ENCODE measurements around the gene RLIM. TPM values are rescaled to one million over a fixed set of nuclear protein-coding genes. Genes with fewer than 3 reads are reported as not detected.

Gene RLIM
- total and polyA plus RNA-seq, 2 donors (not counting 1 experiment from before 2014, with no cell fraction given) = 4.6 to 40.8 TPM

DNA sequence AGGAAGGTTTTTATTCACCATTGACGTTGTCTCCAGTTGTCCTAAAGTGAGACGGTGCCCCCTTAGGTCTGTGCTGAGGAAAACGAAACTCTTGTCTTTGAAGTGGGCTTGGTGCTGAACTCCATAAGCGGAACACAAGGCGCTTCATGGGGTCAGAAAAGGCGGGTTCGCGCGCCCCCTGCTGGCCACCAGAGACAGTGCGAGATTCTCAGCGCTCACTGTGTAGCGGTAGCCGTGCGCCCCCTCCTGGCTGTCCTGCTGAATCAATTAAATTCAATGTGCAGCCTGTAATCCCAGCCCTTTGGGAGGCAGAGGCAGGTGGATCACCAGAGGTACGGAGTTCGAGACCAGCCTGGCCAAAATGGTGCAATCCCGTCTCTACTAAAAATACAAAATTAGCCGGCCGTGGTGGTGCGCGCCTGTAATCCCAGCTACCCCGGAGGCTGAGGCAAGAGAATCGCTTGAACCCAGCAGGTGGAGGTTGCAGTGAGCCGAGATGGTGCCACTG lies 64.1 kb downstream of the RLIM start:
- POLR2A ChIA-PET = no interaction called here
- H3K4me2 ChIP-seq (replicated peaks; ENCODE audit: low read depth, low read length, poor library complexity, severe bottlenecking) = peak overlapping the region; percentile 55
- Mint-ChIP-seq H3K27ac (peak overlapping the region; percentile 71), H3K27me3 (no peaks in the 10 kb centered on the region), H3K4me1 (peaks cover 2% of the 10 kb centered on the region), H3K4me3 (peak overlapping the region; percentile 74), H3K9me3 (ENCODE audit: insufficient read depth) (no peaks in the 10 kb centered on the region)
- peak overlapping the region in 2 of 5 experiments; percentile 11 to 18 for H3K4me3 ChIP-seq (ENCODE audit: control extremely low read depth in 1 of 5, extremely low read depth in 1 of 5, insufficient read depth in 1 of 5, low read depth in 2 of 5, low read length in 4 of 5)
- TF ChIP-seq CTCF (IDR thresholded peaks at IDR 0.05) (peak; percentile 94), EZH2 (IDR thresholded peaks at IDR 0.05; ENCODE audit: borderline replicate concordance, insufficient read depth, low read depth, low read length, poor library complexity, severe bottlenecking) (no peak)
- H3K27me3 ChIP-seq (replicated peaks in 1 of 4; ENCODE audit: control extremely low read depth in 1 of 4, control insufficient read depth in 3 of 4, insufficient read depth in 4 of 4, low read length in 3 of 4) = no peaks in the 10 kb centered on the region
- no peaks in the 10 kb centered on the region for H3K79me2 ChIP-seq (ENCODE audit: control insufficient read depth, insufficient read depth, low read length)
- no peak overlapping the region for H3K27ac ChIP-seq (ENCODE audit: low read length in 2 of 2)
- ATAC-seq (ENCODE audit: low read depth) (peak; percentile 98), DNase-seq (peak; percentile 85)
- no peaks in the 10 kb centered on the region for H4K20me1 ChIP-seq (ENCODE audit: control insufficient read depth, insufficient read depth, low read length, poor library complexity, severe bottlenecking)
- no peaks in the 10 kb centered on the region for H3K36me3 ChIP-seq (replicated peaks in 1 of 2; ENCODE audit: control extremely low read depth in 1 of 2, control insufficient read depth in 1 of 2, extremely low read depth in 1 of 2, insufficient read depth in 2 of 2, low read length in 1 of 2)
- peaks cover 0 to 4% of the 10 kb centered on the region in 2 donors for H3K4me1 ChIP-seq (ENCODE audit: control insufficient read depth in 2 of 2, insufficient read depth in 2 of 2, low read length in 2 of 2)
- intact Hi-C loops (cut with micrococcal nuclease) = loop anchor here (1.0 to 10.0 kb wide), 5 partner anchors 14 to 536 kb away; no protein-coding TSS in a partner anchor
- 11% methylated on average over 21 of the region's 24 CpGs for WGBS (ENCODE audit: insufficient coverage)
- CTCF ChIA-PET = interaction anchor here (1.7 kb wide), 1 partner anchor 17 kb away, joined by 6 read pairs; no protein-coding TSS in a partner anchor
- peak overlapping the region; percentile 33 for H3K9ac ChIP-seq (ENCODE audit: low read length)
- H2AFZ ChIP-seq (ENCODE audit: insufficient read depth, low read depth, low read length, poor library complexity, severe bottlenecking) = peak overlapping the region; percentile 70
- H3K9me3 ChIP-seq (ENCODE audit: control extremely low read depth in 1 of 3, control insufficient read depth in 2 of 3, insufficient read depth in 1 of 3, low read length in 2 of 3) = no peaks in the 10 kb centered on the region

DNA sequence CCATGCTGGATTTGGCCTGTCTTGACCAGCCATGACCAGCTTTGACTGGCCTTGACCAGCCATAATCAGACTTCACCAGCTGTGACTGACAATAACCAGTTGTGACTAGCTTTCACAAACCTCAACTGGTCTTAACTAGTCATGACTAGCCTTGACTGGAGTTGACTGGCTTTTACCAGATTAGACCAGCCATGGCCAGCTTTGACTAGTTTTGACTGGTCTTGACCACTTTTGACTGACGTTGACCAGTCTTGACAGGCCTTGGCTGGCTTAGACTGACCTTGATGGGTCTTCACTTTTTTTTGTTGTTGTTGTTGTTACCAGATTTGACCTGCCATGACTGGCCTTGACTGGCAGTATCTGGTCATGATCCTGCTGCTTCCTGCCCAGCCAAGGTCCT lies 67.4 kb downstream of the RLIM start:
- H3K36me3 ChIP-seq (replicated peaks in 1 of 2; ENCODE audit: control extremely low read depth in 1 of 2, control insufficient read depth in 1 of 2, extremely low read depth in 1 of 2, insufficient read depth in 2 of 2, low read length in 1 of 2) = no peaks in the 10 kb centered on the region
- CTCF ChIA-PET = interaction anchor here (1.3 to 1.7 kb wide), 3 partner anchors 9 to 54 kb away, joined by 3 to 6 read pairs (median 3); no protein-coding TSS in a partner anchor
- Mint-ChIP-seq H3K4me1 (peaks cover 2% of the 10 kb centered on the region), H3K9me3 (ENCODE audit: insufficient read depth) (no peaks in the 10 kb centered on the region), H3K27me3 (peaks cover 3% of the 10 kb centered on the region), H3K4me3 (no peak overlapping the region), H3K27ac (peak overlapping the region; percentile 6)
- H3K27ac ChIP-seq (ENCODE audit: low read length in 2 of 2) = no peak overlapping the region
- no peaks in the 10 kb centered on the region for H3K9me3 ChIP-seq (ENCODE audit: control extremely low read depth in 1 of 3, control insufficient read depth in 2 of 3, insufficient read depth in 1 of 3, low read length in 2 of 3)
- ATAC-seq (ENCODE audit: low read depth) = no peak
- H2AFZ ChIP-seq (ENCODE audit: insufficient read depth, low read depth, low read length, poor library complexity, severe bottlenecking) = no peak overlapping the region
- TF ChIP-seq EZH2 (IDR thresholded peaks at IDR 0.05; ENCODE audit: borderline replicate concordance, insufficient read depth, low read depth, low read length, poor library complexity, severe bottlenecking) (no peak), CTCF (IDR thresholded peaks at IDR 0.05) (no peak)
- H3K4me1 ChIP-seq (ENCODE audit: control insufficient read depth in 2 of 2, insufficient read depth in 2 of 2, low read length in 2 of 2) = peaks cover 0 to 4% of the 10 kb centered on the region in 2 donors
- no peak overlapping the region for H3K4me3 ChIP-seq (ENCODE audit: control extremely low read depth in 1 of 5, extremely low read depth in 1 of 5, insufficient read depth in 1 of 5, low read depth in 2 of 5, low read length in 4 of 5)
- intact Hi-C loops (cut with micrococcal nuclease) = no loop called here
- DNase-seq = no peak
- 100% methylated on average over 1 of the region's 1 CpG for WGBS (ENCODE audit: insufficient coverage)
- H4K20me1 ChIP-seq (ENCODE audit: control insufficient read depth, insufficient read depth, low read length, poor library complexity, severe bottlenecking) = no peaks in the 10 kb centered on the region
- H3K79me2 ChIP-seq (ENCODE audit: control insufficient read depth, insufficient read depth, low read length) = no peaks in the 10 kb centered on the region
- H3K9ac ChIP-seq (ENCODE audit: low read length) = no peak overlapping the region
- H3K27me3 ChIP-seq (replicated peaks in 1 of 4; ENCODE audit: control extremely low read depth in 1 of 4, control insufficient read depth in 3 of 4, insufficient read depth in 4 of 4, low read length in 3 of 4) = peaks cover 0 to 2% (median 0%) of the 10 kb centered on the region in 4 experiments
- no peak overlapping the region for H3K4me2 ChIP-seq (replicated peaks; ENCODE audit: low read depth, low read length, poor library complexity, severe bottlenecking)
- POLR2A ChIA-PET = no interaction called here

All from B cell (primary cell).